HepG2 (cell line): ENCODE data around the gene FBN3. TPM values are rescaled to one million over a fixed set of nuclear protein-coding genes. Genes with fewer than 3 reads are reported as not detected.

Experiments
- ATAC-seq: fragments of 200-7000 bp; cut with Tn5 transposase; 3 replicates; pipeline ENCODE4 v1.9.1; 2020; ENCODE audit warnings: mild to moderate bottlenecking, moderate library complexity
- BruUV-seq: library from RNA; stranded (reverse); fragments of 400-500 nt; replicated peaks from 2 replicates; lab custom pipeline; 2021; lab: Mats Ljungman, UMichigan
- CTCF ChIA-PET: fragments of 300-600 bp; formaldehyde crosslinking; extraction: SDS; loops from one replicate; lab custom pipeline; 2021; ENCODE audit warnings: low total read pairs, inconsistent platforms, low intra/inter-chr PET ratio; lab: Yijun Ruan, JAX
- POLR2A ChIA-PET: fragments of 350-600 bp; sonication (Branson Sonifier 250); formaldehyde crosslinking; loops from one replicate; lab custom pipeline; 2020; ENCODE audit warnings: antibody characterized with exemption, inconsistent platforms; lab: Yijun Ruan, JAX
- DNase-seq: peaks from one replicate; pipeline ENCODE4 v3.0.0-alpha.2; 2015; ENCODE audit warnings: low spot score
- FAIRE-seq: peaks from 3 replicates; lab custom pipeline; 2011; peaks lifted over from hg19 to GRCh38; lab: Jason Lieb, UNC
- H2AFZ ChIP-seq: one replicate; pipeline ENCODE4 v1.6.1; 2011; ENCODE audit warnings: low read length, inconsistent platforms
- H3K27ac ChIP-seq: fragments of 300-600 bp; 3 replicates; pipeline ENCODE4 v1.8.0; 2011; ENCODE audit warnings: mixed run types, mild to moderate bottlenecking, mixed read lengths, low read length, inconsistent platforms; ENCODE audit not compliant: insufficient read depth; ENCODE audit errors: extremely low read length
- H3K27me3 ChIP-seq, 2 experiments: fragments of 200-600 bp in 1 of 2; 2 replicates in 1 of 2; 3 replicates in 1 of 2; pipeline versions ENCODE4 v1.6.0 to v1.8.0; 2011; ENCODE audit warnings: low read length in 2 of 2, mild to moderate bottlenecking in 2 of 2, moderate library complexity in 2 of 2, inconsistent platforms in 1 of 2; ENCODE audit not compliant: insufficient read depth in 2 of 2, control insufficient read depth in 1 of 2
- H3K36me3 ChIP-seq, 2 experiments: fragments of 200-600 bp in 1 of 2; replicated peaks in 1 of 2; 2 replicates in 1 of 2; 3 replicates in 1 of 2; pipeline versions ENCODE4 v1.5.1 to v1.8.0; 2011; ENCODE audit warnings: low read length in 2 of 2, inconsistent platforms in 1 of 2; ENCODE audit not compliant: insufficient read depth in 2 of 2, control insufficient read depth in 1 of 2
- H3K4me1 ChIP-seq: 2 replicates; pipeline ENCODE4 v1.5.1; 2012; ENCODE audit warnings: low read length, inconsistent platforms; ENCODE audit not compliant: insufficient read depth
- H3K4me2 ChIP-seq: 2 replicates; pipeline ENCODE4 v1.6.0; 2011; ENCODE audit warnings: low read depth, low read length, inconsistent platforms
- H3K4me3 ChIP-seq, 3 experiments: fragments of 200-600 bp in 1 of 3; sonication (generic), shearing (Covaris generic) in 1 of 3; replicated peaks in 1 of 3; 2 replicates each; pipeline ENCODE4 v1.5.1; 2011 to 2016; ENCODE audit warnings: low read length in 3 of 3, inconsistent platforms in 2 of 3, low read depth in 2 of 3, mild to moderate bottlenecking in 2 of 3, control low read depth in 1 of 3, mixed read lengths in 1 of 3; ENCODE audit not compliant: insufficient read depth in 1 of 3
- H3K79me2 ChIP-seq: one replicate; pipeline ENCODE4 v1.6.1; 2011; ENCODE audit warnings: low read length, inconsistent platforms; ENCODE audit not compliant: insufficient read depth
- H3K9ac ChIP-seq: 2 replicates; pipeline ENCODE4 v1.6.0; 2011; ENCODE audit warnings: mild to moderate bottlenecking, low read depth, low read length, inconsistent platforms; ENCODE audit not compliant: insufficient read depth
- H3K9me3 ChIP-seq: 2 replicates; pipeline ENCODE4 v1.5.1; 2012; ENCODE audit warnings: mild to moderate bottlenecking, low read length
- H4K20me1 ChIP-seq: 2 replicates; pipeline ENCODE4 v1.6.0; 2011; ENCODE audit warnings: inconsistent platforms, mild to moderate bottlenecking, low read length, moderate library complexity; ENCODE audit not compliant: insufficient read depth
- CBX2 ChIP-seq, 2 experiments: fragments of 200-600 bp in 1 of 2; sonication (generic); formaldehyde crosslinking in 1 of 2; IDR thresholded peaks; 2 replicates each; pipeline versions ENCODE4 v1.7.0 to v1.8.1; 2018 to 2022; ENCODE audit warnings: low read depth in 2 of 2, low read length in 1 of 2, mild to moderate bottlenecking in 1 of 2, missing genetic modification reagents in 1 of 2
- RARA ChIP-seq: IDR thresholded peaks from 2 replicates; pipeline ENCODE4 v1.6.1; 2016; ENCODE audit warnings: missing genetic modification reagents, missing compliant biosample characterization
- SKI ChIP-seq: fragments of 450-650 bp; IDR thresholded peaks from one replicate; pipeline ENCODE4 v1.6.1; 2018; ENCODE audit warnings: mild to moderate bottlenecking; ENCODE audit not compliant: partially characterized antibody
- SKIL ChIP-seq: sonication (generic); formaldehyde crosslinking; IDR thresholded peaks from 2 replicates; pipeline ENCODE4 v1.8.0; 2022; ENCODE audit warnings: missing genetic modification reagents, mild to moderate bottlenecking, moderate library complexity, borderline replicate concordance
- TBL1XR1 ChIP-seq: fragments of 150-350 bp; IDR thresholded peaks from 2 replicates; pipeline ENCODE4 v1.6.1; 2014; ENCODE audit warnings: borderline replicate concordance, low read length; ENCODE audit not compliant: partially characterized antibody
- TSC22D2 ChIP-seq: sonication (generic); formaldehyde crosslinking; IDR thresholded peaks from 2 replicates; pipeline ENCODE4 v1.5.1; 2020; ENCODE audit warnings: missing genetic modification reagents, mild to moderate bottlenecking, borderline replicate concordance
- WGBS: methylation state at CpG from one replicate; pipeline ENCODE4 v1.1.6; 2017; ENCODE audit warnings: low lambda C conversion rate; 5-methylcytosine and 5-hydroxymethylcytosine counted together
- in situ Hi-C: cut with HindIII; loops from 2 replicates; pipeline ENCODE4 v1.10.0; 2017; ENCODE audit warnings: low pct_unique_long_range_greater_than_20kb; ENCODE audit not compliant: extremely low pct_ligation_motif_present
- intact Hi-C: fragments of 100-400 bp; cut with micrococcal nuclease; formaldehyde crosslinking; loops from one replicate; pipeline ENCODE4 v1.10.0; 2022; ENCODE audit not compliant: unreplicated experiment
- polyA plus RNA-seq, 8 experiments: library from polyadenylated mRNA; depleted of rRNA in 3 of 8; stranded (reverse) in 7 of 8; unstranded in 1 of 8; fragments of >200 nt; fragmentation: Illumina TruSeq in 4 of 8; extraction: Trizol in 4 of 8; gene quantifications; 2 replicates each; pipeline versions ENCODE4 v1.2.1 to v1.2.3, GENCODE V29; 2011 to 2016; ENCODE audit warnings: low read depth in 4 of 8, missing spikeins in 1 of 8, mixed read lengths in 1 of 8; ENCODE audit not compliant: insufficient read depth in 1 of 8
- total RNA-seq, 5 experiments: library from RNA; depleted of rRNA; stranded (reverse); fragments of >200 nt; fragmentation: Illumina TruSeq; extraction: Trizol; gene quantifications; 2 replicates each; pipeline ENCODE4 v1.2.3, GENCODE V29; 2016; ENCODE audit warnings: low read depth in 1 of 5

Gene FBN3
- total and polyA plus RNA-seq, 2 of the 13 experiments (the other 11 are each of a cell fraction or from before 2014, with no cell fraction given): 0.20 to 1.3 TPM

- intact Hi-C loops: no loop called here
- H3K27ac ChIP-seq: no peak overlapping the region
- H3K9me3 ChIP-seq: no peaks in the 10 kb centered on the region
- no peak overlapping the region for H3K9ac ChIP-seq
- no peak overlapping the region for H3K4me2 ChIP-seq
- WGBS: 6% methylated on average over 6 of the region's 10 CpGs
- no peaks in the 10 kb centered on the region; a peak in 1 of 5 replicates for H3K27me3 ChIP-seq
- ChIA-PET POLR2A (interaction anchor here (0.6 kb wide), 1 partner anchor 9 kb away, joined by 3 read pairs; no protein-coding TSS in a partner anchor), CTCF (no interaction called here)
- H3K4me1 ChIP-seq: 0 out of 2 replicates have a peak, but pooled peaks cover 17% of the 10 kb centered on the region
- no peaks in the 10 kb centered on the region for H3K79me2 ChIP-seq
- in situ Hi-C loops: no loop called here
- H3K36me3 ChIP-seq: no peaks in the 10 kb centered on the region
- TF ChIP-seq TSC22D2 (CRISPR knock-in tag) (no peak), TBL1XR1 (peak; percentile 47), RARA (CRISPR knock-in tag) (peak; percentile 60; the same call in 1 of the 2 replicates), SKIL (CRISPR knock-in tag) (0 out of 2 replicates have a peak, but pooled peaks have one; percentile 38), CBX2 (IDR thresholded peaks at IDR 0.05; ENCODE audit: low read depth, low read length) (no peak), CBX2 (CRISPR knock-in tag; IDR thresholded peaks at IDR 0.05; ENCODE audit: low read depth) (no peak), SKI (peak; percentile 77)
- FAIRE-seq (no peak), DNase-seq (no peak), ATAC-seq (peak; percentile 43)
- BruUV-seq: no TSS peak
- no peaks in the 10 kb centered on the region for H4K20me1 ChIP-seq
- H2AFZ ChIP-seq: no peak overlapping the region
- no peak overlapping the region for H3K4me3 ChIP-seq
Observed at GRCh38 chr19:8045872-8046568, 103.4 kb downstream of the FBN3 start.
